Measurements from ENCODE around the gene RPH3AL.

GRCh38 chr17:364308-364707 is 11.7 kb upstream of the RPH3AL start:
- no peak for TF ChIP-seq CTCF (IDR thresholded peaks at IDR 0.05)
- TF ChIP-seq POLR2A (IDR thresholded peaks at IDR 0.05): no peak

Data from Peyer's patch (tissue), 4 donors.